ENCODE data around the gene TULP4.
"Not testable (repeated sequence)": the region's sequence is repeated elsewhere in the genome, so short reads cannot be mapped to it uniquely, and the experiment has no call there.

The TULP4 gene

GRCh38 chr6:158517038-158517437 lies 204.8 kb downstream of the TULP4 start:
- no peak for TF ChIP-seq ZNF274 (IDR thresholded peaks at IDR 0.05; ENCODE audit: low read depth, low read length)

GRCh38 chr6:158517581-158517980 lies 205.3 kb downstream of the TULP4 start:
- H3K4me3 ChIP-seq (ENCODE audit: low read length), result no peak overlapping the region
- TF ChIP-seq ZNF274 (IDR thresholded peaks at IDR 0.05; ENCODE audit: low read depth, low read length), result no peak

More at GRCh38 chr6:158517038-158517437, 204.8 kb downstream of the TULP4 start:
- H3K4me3 ChIP-seq (ENCODE audit: low read length), result no peak overlapping the region

GRCh38 chr6:158518191-158519127 lies 206.2 kb downstream of the TULP4 start:
- peak overlapping the region; percentile 35; the same call in 1 of the 2 replicates for H3K4me3 ChIP-seq (ENCODE audit: low read length)
- no peak for TF ChIP-seq ZNF274 (IDR thresholded peaks at IDR 0.05; ENCODE audit: low read depth, low read length)

GRCh38 chr6:158519300-158519699 lies 207.0 kb downstream of the TULP4 start:
- no peak for TF ChIP-seq ZNF274 (IDR thresholded peaks at IDR 0.05; ENCODE audit: low read depth, low read length)
- no peak overlapping the region for H3K4me3 ChIP-seq (ENCODE audit: low read length)

- H3K4me3 ChIP-seq (ENCODE audit: low read length), result no peak overlapping the region
- no peak for TF ChIP-seq ZNF274 (IDR thresholded peaks at IDR 0.05; ENCODE audit: low read depth, low read length)
Observed at GRCh38 chr6:158519761-158520160, 207.5 kb downstream of the TULP4 start.

- H3K4me3 ChIP-seq (ENCODE audit: low read length), result not testable (repeated sequence)
Observed at GRCh38 chr6:158520975-158521374, 208.7 kb downstream of the TULP4 start.

GRCh38 chr6:158521759-158522158 lies 209.5 kb downstream of the TULP4 start:
- TF ChIP-seq ZNF274 (IDR thresholded peaks at IDR 0.05; ENCODE audit: low read depth, low read length), result no peak
- H3K4me3 ChIP-seq (ENCODE audit: low read length), result no peak overlapping the region

- no peak for TF ChIP-seq ZNF274 (IDR thresholded peaks at IDR 0.05; ENCODE audit: low read depth, low read length)
- no peak overlapping the region for H3K4me3 ChIP-seq (ENCODE audit: low read length)
Observed at GRCh38 chr6:158522616-158523015, 210.4 kb downstream of the TULP4 start.

- TF ChIP-seq ZNF274 (IDR thresholded peaks at IDR 0.05; ENCODE audit: low read depth, low read length), result no peak
- no peak overlapping the region for H3K4me3 ChIP-seq (ENCODE audit: low read length)
Observed at GRCh38 chr6:158524311-158524710, 212.0 kb downstream of the TULP4 start.

GRCh38 chr6:158527858-158528257 lies 215.6 kb downstream of the TULP4 start:
- H3K4me3 ChIP-seq (ENCODE audit: low read length), result not testable (repeated sequence)

GRCh38 chr6:158528826-158529225 lies 216.6 kb downstream of the TULP4 start:
- no peak overlapping the region for H3K4me3 ChIP-seq (ENCODE audit: low read length)
- no peak for TF ChIP-seq ZNF274 (IDR thresholded peaks at IDR 0.05; ENCODE audit: low read depth, low read length)

GRCh38 chr6:158529629-158530028 lies 217.4 kb downstream of the TULP4 start:
- no peak overlapping the region for H3K4me3 ChIP-seq (ENCODE audit: low read length)
- no peak for TF ChIP-seq ZNF274 (IDR thresholded peaks at IDR 0.05; ENCODE audit: low read depth, low read length)

GRCh38 chr6:158531566-158531965 lies 219.3 kb downstream of the TULP4 start:
- no peak overlapping the region for H3K4me3 ChIP-seq (ENCODE audit: low read length)
- TF ChIP-seq ZNF274 (IDR thresholded peaks at IDR 0.05; ENCODE audit: low read depth, low read length), result no peak

GRCh38 chr6:158531970-158532369 lies 219.7 kb downstream of the TULP4 start:
- no peak for TF ChIP-seq ZNF274 (IDR thresholded peaks at IDR 0.05; ENCODE audit: low read depth, low read length)
- no peak overlapping the region for H3K4me3 ChIP-seq (ENCODE audit: low read length)

- peak overlapping the region; percentile 45; the same call in 1 of the 2 replicates for H3K4me3 ChIP-seq (ENCODE audit: low read length)
- TF ChIP-seq ZNF274 (IDR thresholded peaks at IDR 0.05; ENCODE audit: low read depth, low read length), result no peak
Observed at GRCh38 chr6:158536084-158536890, 224.0 kb downstream of the TULP4 start.

Data from GM08714 (cell line).